ACHN (cell line): ENCODE results near the gene SLC13A3.
A peak's percentile ranks its signal among the peaks of the same experiment; 100 is the strongest.

Experiments
- DNase-seq: peaks from one replicate; pipeline ENCODE4 v3.0.0-alpha.2; 2015
- in situ Hi-C: cut with HindIII; loops from 2 replicates; pipeline ENCODE4 v1.10.0; 2017; ENCODE audit warnings: low sequenced_read_pairs, low pct_ligation_motif_present, low pct_unique_long_range_greater_than_20kb

SLC13A3 gene

DNA sequence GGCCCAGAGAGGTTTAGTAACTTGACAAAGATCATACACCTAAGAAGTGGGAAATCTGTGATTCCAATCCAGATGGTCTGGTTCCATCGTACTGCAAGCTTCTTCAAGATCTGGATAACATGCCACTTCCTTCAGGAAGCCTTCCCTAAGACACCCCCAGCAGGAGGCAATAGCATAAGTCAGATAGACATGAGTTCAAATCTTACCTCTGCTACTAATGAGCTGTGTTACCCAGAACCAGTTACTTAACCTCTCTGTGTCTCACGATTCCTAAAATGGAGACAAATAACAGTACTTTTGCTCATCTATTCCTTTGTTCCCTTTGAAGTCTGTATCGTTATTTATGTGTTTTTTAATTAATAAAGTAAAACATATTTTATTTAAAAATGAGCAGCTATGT is 78.5 kb downstream of the SLC13A3 start:
- in situ Hi-C loops, result no loop called here
- DNase-seq, result no peak

GRCh38 chr20:46572153-46572552 is 79.1 kb downstream of the SLC13A3 start:
- in situ Hi-C loops, result no loop called here
- no peak for DNase-seq

DNA sequence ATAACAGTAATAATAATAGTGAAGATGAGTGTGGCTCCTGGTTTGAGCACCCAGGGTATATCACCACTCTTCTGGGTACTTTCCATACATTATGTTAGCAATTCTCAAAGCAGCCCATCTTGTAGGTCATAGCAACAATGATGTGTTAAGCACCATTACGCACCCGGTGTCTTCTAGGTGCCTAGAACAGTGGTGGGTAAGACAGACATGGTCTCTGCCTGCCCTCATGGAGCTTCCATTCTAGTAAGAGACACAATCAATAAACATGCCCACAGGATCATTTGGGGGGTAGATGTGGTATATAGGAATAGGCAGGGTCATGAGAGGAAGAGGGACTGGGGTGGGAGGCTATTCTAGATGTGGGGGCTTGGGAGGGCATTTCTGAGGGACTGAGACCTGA is 79.8 kb downstream of the SLC13A3 start:
- DNase-seq, result no peak
- in situ Hi-C loops, result no loop called here

GRCh38 chr20:46570956-46571355 is 80.3 kb downstream of the SLC13A3 start:
- DNase-seq, result no peak
- in situ Hi-C loops, result no loop called here

GRCh38 chr20:46569961-46570360 is 81.3 kb downstream of the SLC13A3 start:
- DNase-seq, result no peak
- in situ Hi-C loops, result no loop called here

- in situ Hi-C loops, result no loop called here
- peak; percentile 62 for DNase-seq
Measured at GRCh38 chr20:46568570-46569129, 82.6 kb downstream of the SLC13A3 start.

GRCh38 chr20:46566125-46566524 is 85.1 kb downstream of the SLC13A3 start:
- no peak for DNase-seq
- in situ Hi-C loops, result no loop called here

DNA sequence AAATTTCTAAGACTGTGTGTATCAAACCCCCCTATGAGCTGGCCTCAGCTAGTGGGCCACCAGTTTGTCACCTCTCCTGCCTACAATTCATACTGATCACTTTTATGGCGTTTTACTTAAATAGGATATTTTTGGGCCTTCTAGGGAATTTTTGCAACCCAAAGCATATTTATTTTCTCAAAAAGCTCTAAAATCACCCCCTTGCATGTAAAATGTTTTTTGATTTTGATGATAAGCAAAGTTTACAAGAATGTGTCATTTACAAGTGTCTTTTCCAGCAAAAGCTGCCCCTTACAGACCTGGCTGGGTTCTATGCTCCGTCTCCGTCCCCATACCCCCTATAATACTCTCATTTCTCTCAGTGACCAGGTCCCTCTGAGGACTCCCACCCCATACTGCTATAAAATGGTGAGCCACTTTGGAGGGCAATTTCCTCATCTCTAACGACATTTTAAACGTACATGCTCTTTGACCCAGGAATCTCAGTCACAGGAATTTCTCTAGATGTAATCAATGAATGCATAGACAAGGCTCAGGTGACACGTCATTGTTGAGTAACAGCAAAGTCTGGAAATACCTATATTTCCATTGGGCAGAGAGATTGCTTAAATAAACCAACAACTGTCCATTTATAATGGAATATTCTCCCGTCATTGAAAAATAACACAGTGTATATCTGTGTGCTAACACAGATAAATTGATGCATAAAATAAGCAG is 86.9 kb downstream of the SLC13A3 start:
- in situ Hi-C loops, result no loop called here
- DNase-seq, result no peak

GRCh38 chr20:46563860-46564221 is 87.4 kb downstream of the SLC13A3 start:
- in situ Hi-C loops, result no loop called here
- DNase-seq, result no peak

DNA sequence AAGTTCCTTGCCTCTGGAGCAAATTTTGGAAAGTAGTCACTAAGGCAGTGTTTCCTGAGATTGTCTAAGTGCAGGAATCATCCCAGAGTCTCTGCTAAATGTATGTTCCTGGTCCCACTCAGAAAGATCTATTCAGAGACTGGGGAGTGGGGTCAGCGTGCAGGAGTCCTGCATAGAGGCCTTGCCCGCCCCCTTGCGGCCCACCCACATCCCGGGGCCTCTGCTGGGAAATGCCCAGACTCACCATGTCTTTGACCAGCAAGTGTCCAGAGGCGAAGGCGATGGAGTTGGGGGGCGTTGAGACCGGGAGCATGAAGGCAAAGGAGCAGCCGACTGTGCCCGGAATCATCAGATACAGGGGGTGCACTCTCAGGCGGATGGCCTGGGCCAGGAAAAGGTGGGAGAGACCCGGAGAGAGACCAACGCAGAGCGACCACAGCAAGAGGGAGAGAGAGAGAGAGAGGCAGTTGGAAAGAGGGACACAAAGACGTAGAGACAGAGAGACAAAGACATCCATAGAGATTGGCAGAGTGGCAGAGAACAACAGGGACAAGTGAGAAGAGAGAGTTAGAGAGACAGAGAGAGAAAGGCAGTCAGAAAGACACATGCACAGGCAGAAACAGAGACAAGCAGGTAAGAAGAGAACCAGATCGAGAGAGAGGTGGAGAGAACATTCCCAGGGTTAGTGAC is 87.9 kb downstream of the SLC13A3 start:
- DNase-seq, result no peak
- in situ Hi-C loops, result no loop called here

- in situ Hi-C loops, result no loop called here
- DNase-seq, result peak; percentile 70
Measured at GRCh38 chr20:46562373-46563169, 88.7 kb downstream of the SLC13A3 start.

DNA sequence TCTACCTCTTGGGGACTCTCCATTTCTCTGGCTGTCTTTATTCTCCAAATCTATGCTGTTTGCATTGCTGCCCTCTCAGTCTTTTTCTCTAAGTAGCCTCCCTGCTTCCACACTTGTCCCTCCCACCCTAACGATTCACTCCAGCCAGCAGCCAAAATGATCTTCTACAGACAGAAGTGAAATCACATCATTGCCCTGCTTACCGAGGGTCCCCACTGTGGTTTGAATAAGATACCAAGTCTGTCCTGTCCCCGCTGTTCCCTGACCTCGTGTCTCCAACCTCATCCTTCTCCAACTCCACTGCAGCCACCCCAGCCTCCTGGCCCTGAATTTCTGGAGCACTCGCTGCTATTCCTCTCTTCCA is 89.3 kb downstream of the SLC13A3 start:
- no peak for DNase-seq
- in situ Hi-C loops, result no loop called here

DNA sequence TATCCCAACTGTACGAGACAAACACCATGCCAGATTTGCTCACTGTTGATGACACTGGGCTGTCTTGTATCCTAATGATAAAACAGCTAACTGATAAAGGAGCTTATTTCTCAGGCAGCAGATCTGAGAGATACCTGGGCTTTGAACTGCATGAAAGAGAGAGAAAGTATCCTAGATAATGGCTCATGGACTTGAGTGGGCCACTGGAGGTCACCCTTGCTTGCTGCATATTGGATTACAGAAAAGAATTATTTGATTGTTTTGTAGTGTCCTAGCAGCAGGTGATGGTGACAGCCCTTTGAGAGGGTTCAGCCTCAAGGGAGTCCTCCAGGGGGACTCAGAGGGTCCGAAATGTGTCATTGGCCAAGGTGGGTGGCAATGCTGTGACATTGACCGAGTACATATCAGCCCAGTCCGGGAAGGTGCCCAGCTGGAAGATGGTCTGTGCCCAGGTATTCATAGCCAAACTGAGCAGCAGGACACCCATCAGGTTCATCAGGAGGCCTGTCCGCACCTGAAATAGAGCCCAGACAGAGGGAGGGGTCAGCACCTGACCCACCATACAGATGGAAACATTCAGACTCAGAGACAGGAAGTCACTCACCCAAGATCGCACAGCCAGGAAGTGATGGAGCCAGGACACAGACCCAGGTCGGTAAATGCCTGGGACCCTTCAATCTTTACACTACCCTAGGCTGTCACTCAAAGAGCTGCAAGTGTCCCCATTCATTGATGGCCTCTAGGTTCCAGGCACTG is 91.4 kb downstream of the SLC13A3 start:
- in situ Hi-C loops, result no loop called here
- no peak for DNase-seq

DNA sequence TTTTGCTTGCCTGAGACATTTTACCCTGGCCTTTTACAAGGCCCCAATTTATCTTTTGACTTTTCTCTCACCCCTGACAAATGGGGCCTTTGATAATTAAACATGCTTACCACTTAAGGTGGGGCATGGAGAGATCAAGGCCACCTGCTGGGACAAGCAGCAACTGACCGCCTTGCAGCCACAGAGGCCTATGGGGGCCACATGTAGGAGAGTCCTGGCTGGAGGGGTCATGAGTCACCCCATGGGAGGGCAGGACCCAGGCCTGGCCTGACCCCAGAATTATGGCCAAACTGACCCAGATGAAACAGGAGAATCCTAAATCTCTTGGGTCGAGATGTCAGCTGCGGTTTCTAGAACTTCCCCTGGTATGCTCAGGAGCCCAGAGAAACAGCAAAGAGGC is 92.3 kb downstream of the SLC13A3 start:
- in situ Hi-C loops, result no loop called here

GRCh38 chr20:46558511-46558959 is 92.7 kb downstream of the SLC13A3 start:
- in situ Hi-C loops, result no loop called here
- peak; percentile 90 for DNase-seq

More for the DNA sequence above, 92.3 kb downstream of the SLC13A3 start:
- DNase-seq, result no peak

- in situ Hi-C loops, result no loop called here
- peak; percentile 71 for DNase-seq
Measured at GRCh38 chr20:46557231-46557956, 93.9 kb downstream of the SLC13A3 start.

GRCh38 chr20:46555370-46555956 is 95.8 kb downstream of the SLC13A3 start:
- in situ Hi-C loops, result no loop called here
- DNase-seq, result no peak

DNA sequence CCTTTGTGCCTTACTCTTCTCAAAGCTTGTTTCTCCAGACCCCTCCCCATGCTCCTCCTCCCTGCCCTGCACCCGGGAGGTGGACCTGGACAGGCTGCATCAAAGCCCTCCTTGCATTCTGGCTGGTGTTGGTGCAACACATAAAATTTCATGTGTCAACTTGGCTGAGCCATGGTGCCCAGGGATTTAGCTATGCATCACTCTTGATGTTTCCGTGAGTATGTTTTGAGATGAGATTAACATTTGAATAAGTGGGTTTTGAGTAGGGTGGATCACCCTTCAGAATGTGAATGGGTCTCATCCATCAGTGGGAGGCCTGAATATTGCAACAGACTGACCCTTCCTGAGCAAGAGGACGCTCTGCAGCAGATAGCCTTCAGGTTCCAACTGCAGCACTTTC is 96.4 kb downstream of the SLC13A3 start:
- no peak for DNase-seq
- in situ Hi-C loops, result no loop called here
